Nephron (organoid): Measurements from ENCODE around the gene SH2B3.
A peak's percentile ranks its signal among the peaks of the same experiment; 100 is the strongest.

Experiments used
- H3K27ac Mint-ChIP-seq, 3 experiments: 2 replicates each; pipeline ENCODE4 v1.8.0; 2020; ENCODE audit warnings: mixed read lengths in 3 of 3, mild to moderate bottlenecking in 2 of 3, moderate library complexity in 1 of 3
- H3K27me3 Mint-ChIP-seq: 2 replicates; pipeline ENCODE4 v1.8.0; 2021; ENCODE audit warnings: low read depth, mild to moderate bottlenecking, moderate library complexity, mixed read lengths
- H3K36me3 Mint-ChIP-seq: 2 replicates; pipeline ENCODE4 v1.8.0; 2020; ENCODE audit warnings: low read depth, mixed read lengths
- H3K4me1 Mint-ChIP-seq: 2 replicates; pipeline ENCODE4 v1.8.0; 2020; ENCODE audit warnings: mixed read lengths
- H3K4me3 Mint-ChIP-seq, 3 experiments: 2 replicates each; pipeline ENCODE4 v1.8.0; 2020; ENCODE audit warnings: mild to moderate bottlenecking in 3 of 3, mixed read lengths in 3 of 3, moderate library complexity in 2 of 3
- H3K9me3 Mint-ChIP-seq: 2 replicates; pipeline ENCODE4 v1.8.0; 2020; ENCODE audit warnings: mixed read lengths
- CTCF ChIP-seq, 3 experiments: fragments of 200-600 bp; sonication (generic); IDR thresholded peaks; one replicate each; pipeline ENCODE4 v1.5.0; 2021; ENCODE audit warnings: antibody characterized with exemption in 3 of 3; ENCODE audit not compliant: unreplicated experiment in 3 of 3

The SH2B3 gene

GRCh38 chr12:111454311-111454710, 48.6 kb downstream of the SH2B3 start:
- peak overlapping the region in 2 of 3 experiments; percentile 0 to 52 for H3K27ac Mint-ChIP-seq
- H3K36me3 Mint-ChIP-seq: peaks cover 57% of the 10 kb centered on the region
- H3K27me3 Mint-ChIP-seq: no peaks in the 10 kb centered on the region
- H3K4me1 Mint-ChIP-seq: peaks cover 7% of the 10 kb centered on the region
- TF ChIP-seq CTCF (IDR thresholded peaks at IDR 0.05; ENCODE audit: unreplicated experiment in 3 of 3): no peak
- no peak overlapping the region for H3K4me3 Mint-ChIP-seq
- no peaks in the 10 kb centered on the region for H3K9me3 Mint-ChIP-seq

- Mint-ChIP-seq H3K36me3 (peaks cover 55% of the 10 kb centered on the region), H3K4me1 (peaks cover 5% of the 10 kb centered on the region), H3K27ac (peak overlapping the region in 2 of 3 experiments; percentile 0 to 52), H3K9me3 (no peaks in the 10 kb centered on the region), H3K27me3 (no peaks in the 10 kb centered on the region), H3K4me3 (no peak overlapping the region)
- TF ChIP-seq CTCF (IDR thresholded peaks at IDR 0.05; ENCODE audit: unreplicated experiment in 3 of 3): no peak
Measured at GRCh38 chr12:111454716-111455447, 49.2 kb downstream of the SH2B3 start.

- TF ChIP-seq CTCF (IDR thresholded peaks at IDR 0.05; ENCODE audit: unreplicated experiment in 3 of 3): no peak
- no peaks in the 10 kb centered on the region for H3K9me3 Mint-ChIP-seq
- H3K27ac Mint-ChIP-seq: peak overlapping the region in 1 of 3 experiments; percentile 23
- no peaks in the 10 kb centered on the region for H3K27me3 Mint-ChIP-seq
- peaks cover under 1% of the 10 kb centered on the region for H3K4me1 Mint-ChIP-seq
- no peak overlapping the region for H3K4me3 Mint-ChIP-seq
- peaks cover 52% of the 10 kb centered on the region for H3K36me3 Mint-ChIP-seq
Measured at GRCh38 chr12:111455448-111456320, 50.0 kb downstream of the SH2B3 start.

- Mint-ChIP-seq H3K27ac (no peak overlapping the region), H3K4me3 (no peak overlapping the region), H3K4me1 (no peaks in the 10 kb centered on the region), H3K9me3 (no peaks in the 10 kb centered on the region), H3K27me3 (no peaks in the 10 kb centered on the region), H3K36me3 (peaks cover 41% of the 10 kb centered on the region)
- no peak for TF ChIP-seq CTCF (IDR thresholded peaks at IDR 0.05; ENCODE audit: unreplicated experiment in 3 of 3)
Measured at GRCh38 chr12:111457071-111457470, 51.3 kb downstream of the SH2B3 start.

- no peaks in the 10 kb centered on the region for H3K9me3 Mint-ChIP-seq
- H3K27me3 Mint-ChIP-seq: no peaks in the 10 kb centered on the region
- no peak overlapping the region for H3K27ac Mint-ChIP-seq
- TF ChIP-seq CTCF (IDR thresholded peaks at IDR 0.05; ENCODE audit: unreplicated experiment in 3 of 3): no peak
- peaks cover 5% of the 10 kb centered on the region for H3K4me1 Mint-ChIP-seq
- no peak overlapping the region for H3K4me3 Mint-ChIP-seq
- peaks cover 46% of the 10 kb centered on the region for H3K36me3 Mint-ChIP-seq
Measured at GRCh38 chr12:111457577-111457976, 51.9 kb downstream of the SH2B3 start.
